Left lung (tissue), 10 donors: ENCODE measurements around the gene WWC2. TPM values are rescaled to one million over a fixed set of nuclear protein-coding genes. Genes with fewer than 3 reads are reported as not detected.

Experiments
- ATAC-seq: fragments of 200-7000 bp; cut with Tn5 transposase; one replicate; pipeline ENCODE4 v1.9.1; 2020; ENCODE audit warnings: moderate library complexity
- DNase-seq, 4 donors: peaks; one replicate each; pipeline ENCODE4 v3.0.0-alpha.2; 2013 to 2020
- H3K27ac ChIP-seq, 2 donors: fragments of 200-600 bp; sonication (generic) in 1 of 2; one replicate each; pipeline versions ENCODE4 v1.5.0 to v1.8.0; 2020 to 2021
- H3K27me3 ChIP-seq, 2 donors: fragments of 200-600 bp; sonication (generic) in 1 of 2; one replicate each; pipeline versions ENCODE4 v1.5.0 to v1.8.0; 2020 to 2021
- H3K36me3 ChIP-seq, 2 donors: fragments of 200-600 bp; sonication (generic) in 1 of 2; one replicate each; pipeline versions ENCODE4 v1.5.0 to v1.8.0; 2020 to 2021
- H3K4me1 ChIP-seq, 2 donors: fragments of 200-600 bp; one replicate each; pipeline ENCODE4 v1.8.0; 2021
- H3K4me3 ChIP-seq, 2 donors: fragments of 200-600 bp; sonication (generic) in 1 of 2; one replicate each; pipeline versions ENCODE4 v1.5.0 to v1.8.0; 2020 to 2021; ENCODE audit warnings: mild to moderate bottlenecking in 1 of 2
- H3K9me3 ChIP-seq, 2 donors: fragments of 200-600 bp; sonication (generic) in 1 of 2; one replicate each; pipeline versions ENCODE4 v1.5.0 to v1.8.0; 2020 to 2021
- CTCF ChIP-seq, 2 donors: fragments of 200-600 bp; sonication (generic) in 1 of 2; IDR thresholded peaks; one replicate each; pipeline versions ENCODE4 v1.5.0 to v1.8.0; 2021; ENCODE audit warnings: antibody characterized with exemption in 2 of 2
- intact Hi-C, 2 donors: fragments of 100-400 bp; cut with DNase I; formaldehyde crosslinking; loops; one replicate each; pipeline versions ENCODE4 v1.11.2 to v1.14.2; 2022
- polyA plus RNA-seq, 6 donors: library from polyadenylated mRNA; unstranded; fragments of 120-200 nt; gene quantifications; one replicate each; pipeline ENCODE4 v1.2.1, GENCODE V29; 2013; ENCODE audit not compliant: insufficient read length in 6 of 6
- total RNA-seq, 2 donors: library from RNA; stranded (reverse); fragmentation: NEBNext Ultra II Directional; extraction: Animal tissue kit (Norgen Biotek cat#: 25700); gene quantifications; one replicate each; pipeline ENCODE4 v1.2.1, GENCODE V29; 2021
- donor health status: DM: no; HTN: yes; CAD: no.
- donor health status: DM: no; HTN: no; CAD: no.

Gene WWC2
- total and polyA plus RNA-seq, 8 donors, result 39.6 to 96.9 (median 52.3) TPM

GRCh38 chr4:183347146-183347545 is 248.1 kb downstream of the WWC2 start:
- no peak for ATAC-seq

GRCh38 chr4:183347566-183347965 is 248.5 kb downstream of the WWC2 start:
- H3K27me3 ChIP-seq, result peaks cover 4 to 16% of the 10 kb centered on the region in 2 donors
- intact Hi-C loops, result no loop called here
- H3K36me3 ChIP-seq, result no peaks in the 10 kb centered on the region
- ATAC-seq, result no peak
- no peak for TF ChIP-seq CTCF (IDR thresholded peaks at IDR 0.05)
- H3K4me3 ChIP-seq, result no peak overlapping the region
- no peak overlapping the region for H3K27ac ChIP-seq
- DNase-seq, result no peak
- no peaks in the 10 kb centered on the region for H3K9me3 ChIP-seq
- H3K4me1 ChIP-seq, result peaks cover 0 to 20% of the 10 kb centered on the region in 2 donors

More at GRCh38 chr4:183347146-183347545, 248.1 kb downstream of the WWC2 start:
- Histone ChIP-seq H3K36me3 (no peaks in the 10 kb centered on the region), H3K27me3 (peaks cover 4 to 20% of the 10 kb centered on the region in 2 donors), H3K27ac (no peak overlapping the region), H3K4me1 (peaks cover 0 to 20% of the 10 kb centered on the region in 2 donors), H3K9me3 (no peaks in the 10 kb centered on the region), H3K4me3 (no peak overlapping the region)
- TF ChIP-seq CTCF (IDR thresholded peaks at IDR 0.05), result no peak
- no peak for DNase-seq
- intact Hi-C loops, result no loop called here

- Histone ChIP-seq H3K4me1 (peaks cover 0 to 16% of the 10 kb centered on the region in 2 donors), H3K4me3 (no peak overlapping the region), H3K27me3 (peaks cover under 1 to 10% of the 10 kb centered on the region in 2 donors), H3K27ac (no peak overlapping the region), H3K36me3 (no peaks in the 10 kb centered on the region), H3K9me3 (no peaks in the 10 kb centered on the region)
- no peak for DNase-seq
- intact Hi-C loops, result no loop called here
- TF ChIP-seq CTCF (IDR thresholded peaks at IDR 0.05), result no peak
- no peak for ATAC-seq
Measured at GRCh38 chr4:183348136-183348535, 249.1 kb downstream of the WWC2 start.

GRCh38 chr4:183348706-183349659 is 249.9 kb downstream of the WWC2 start:
- peaks cover 0 to 16% of the 10 kb centered on the region in 2 donors for H3K4me1 ChIP-seq
- peaks cover 0 to 2% of the 10 kb centered on the region in 2 donors for H3K27me3 ChIP-seq
- DNase-seq (no peak), ATAC-seq (peak; percentile 85)
- intact Hi-C loops, result no loop called here
- H3K9me3 ChIP-seq, result no peaks in the 10 kb centered on the region
- H3K36me3 ChIP-seq, result no peaks in the 10 kb centered on the region
- H3K27ac ChIP-seq, result no peak overlapping the region
- TF ChIP-seq CTCF (IDR thresholded peaks at IDR 0.05), result no peak
- no peak overlapping the region for H3K4me3 ChIP-seq

- Histone ChIP-seq H3K36me3 (no peaks in the 10 kb centered on the region), H3K4me1 (peaks cover 0 to 16% of the 10 kb centered on the region in 2 donors), H3K9me3 (no peaks in the 10 kb centered on the region), H3K27me3 (no peaks in the 10 kb centered on the region), H3K27ac (no peak overlapping the region), H3K4me3 (no peak overlapping the region)
- TF ChIP-seq CTCF (IDR thresholded peaks at IDR 0.05), result no peak
- intact Hi-C loops, result no loop called here
- DNase-seq, result no peak
- ATAC-seq, result no peak
Measured at GRCh38 chr4:183349673-183350072, 250.6 kb downstream of the WWC2 start.
